Neural cell (in vitro differentiated cells): Measurements from ENCODE around the gene SLMAP. TPM values are rescaled to one million over a fixed set of nuclear protein-coding genes. Genes with fewer than 3 reads are reported as not detected.

Experiments
- H2AFZ ChIP-seq: fragments of 200-600, 300-800 bp; sonication (generic), shearing (Covaris generic); 2 replicates; pipeline ENCODE4 v1.6.0; 2014; ENCODE audit warnings: low read depth, mild to moderate bottlenecking, antibody characterized with exemption, low read length, moderate library complexity
- H3F3A ChIP-seq: fragments of 200-600 bp; shearing (Covaris generic); 2 replicates; pipeline ENCODE4 v1.6.1; 2016; ENCODE audit warnings: mild to moderate bottlenecking, moderate library complexity, mixed read lengths, antibody characterized with exemption, low read length; ENCODE audit not compliant: insufficient read depth, poor library complexity, severe bottlenecking
- H3K27ac ChIP-seq: fragments of 200-600, 300-800 bp; sonication (generic), shearing (Covaris generic); 2 replicates; pipeline ENCODE4 v1.5.1; 2014; ENCODE audit warnings: mild to moderate bottlenecking, low read length, moderate library complexity
- H3K27me3 ChIP-seq: fragments of 300-800, 200-600 bp; sonication (generic), shearing (Covaris generic); 2 replicates; pipeline ENCODE4 v1.6.0; 2014; ENCODE audit warnings: mild to moderate bottlenecking, low read depth, low read length, moderate library complexity; ENCODE audit not compliant: insufficient read depth
- H3K36me3 ChIP-seq: fragments of 300-800, 200-600 bp; sonication (generic), shearing (Covaris generic); 2 replicates; pipeline ENCODE4 v1.5.1; 2014; ENCODE audit warnings: mild to moderate bottlenecking, antibody characterized with exemption, low read length, moderate library complexity; ENCODE audit not compliant: insufficient read depth
- H3K4me2 ChIP-seq: fragments of 300-800, 200-600 bp; sonication (generic), shearing (Covaris generic); 2 replicates; pipeline ENCODE4 v1.6.0; 2014; ENCODE audit warnings: mild to moderate bottlenecking, low read length
- H3K4me3 ChIP-seq: fragments of 300-800, 200-600 bp; sonication (generic), shearing (Covaris generic); 2 replicates; pipeline ENCODE4 v1.5.1; 2014; ENCODE audit warnings: mild to moderate bottlenecking, low read length, moderate library complexity
- H3K79me2 ChIP-seq: fragments of 200-600 bp; shearing (Covaris generic); replicated peaks from 2 replicates; pipeline ENCODE4 v1.6.0; 2014; ENCODE audit warnings: mild to moderate bottlenecking, low read length, moderate library complexity; ENCODE audit not compliant: insufficient read depth
- H3K9ac ChIP-seq: fragments of 300-800, 200-600 bp; sonication (generic), shearing (Covaris generic); 2 replicates; pipeline ENCODE4 v1.6.1; 2016; ENCODE audit warnings: mild to moderate bottlenecking, low read length, mixed read lengths
- H3K9me2 ChIP-seq: fragments of 200-600 bp; shearing (Covaris generic); 2 replicates; pipeline ENCODE4 v1.6.1; 2016; ENCODE audit warnings: mild to moderate bottlenecking, low read length, mixed read lengths; ENCODE audit not compliant: insufficient read depth
- H3K9me3 ChIP-seq: fragments of 200-600, 300-800 bp; sonication (generic), shearing (Covaris generic); 2 replicates; pipeline ENCODE4 v1.6.1; 2016; ENCODE audit warnings: mild to moderate bottlenecking, mixed run types, low read length, moderate library complexity, mixed read lengths
- H4K20me1 ChIP-seq: fragments of 200-600 bp; shearing (Covaris generic); 2 replicates; pipeline ENCODE4 v1.6.1; 2016; ENCODE audit warnings: mild to moderate bottlenecking, mixed run types; ENCODE audit not compliant: insufficient read depth
- CTCF ChIP-seq: fragments of 450-650 bp; IDR thresholded peaks from 2 replicates; pipeline ENCODE4 v1.5.1; 2014; ENCODE audit warnings: antibody characterized with exemption, mild to moderate bottlenecking, moderate library complexity; ENCODE audit not compliant: poor library complexity, severe bottlenecking
- EP300 ChIP-seq: fragments of 450-650 bp; conservative IDR thresholded peaks from 2 replicates; pipeline ENCODE4 v1.6.1; 2014; ENCODE audit warnings: antibody characterized with exemption, mild to moderate bottlenecking, moderate library complexity; ENCODE audit not compliant: poor library complexity, severe bottlenecking
- EZH2 ChIP-seq: fragments of 200-600, 300-800 bp; shearing (Covaris generic), sonication (generic); IDR thresholded peaks from 2 replicates; pipeline ENCODE4 v1.6.1; 2014; ENCODE audit warnings: antibody characterized with exemption, low read length, borderline replicate concordance, mild to moderate bottlenecking; ENCODE audit not compliant: insufficient read depth, poor library complexity, severe bottlenecking
- MXI1 ChIP-seq: fragments of 450-650 bp; conservative IDR thresholded peaks from 2 replicates; pipeline ENCODE4 v1.6.1; 2014; ENCODE audit warnings: antibody characterized with exemption, mild to moderate bottlenecking; ENCODE audit not compliant: poor library complexity, severe bottlenecking
- POLR2AphosphoS5 ChIP-seq: IDR thresholded peaks from 2 replicates; pipeline ENCODE4 v1.6.1; 2012
- RAD21 ChIP-seq: fragments of 450-650 bp; conservative IDR thresholded peaks from 2 replicates; pipeline ENCODE4 v1.6.1; 2014; ENCODE audit warnings: antibody characterized with exemption, mild to moderate bottlenecking, moderate library complexity
- REST ChIP-seq: IDR thresholded peaks from 2 replicates; pipeline ENCODE4 v1.6.1; 2012; ENCODE audit warnings: borderline replicate concordance
- SMC3 ChIP-seq: fragments of 450-650 bp; conservative IDR thresholded peaks from 2 replicates; pipeline ENCODE4 v1.6.1; 2014; ENCODE audit warnings: antibody characterized with exemption, mild to moderate bottlenecking, moderate library complexity; ENCODE audit not compliant: poor library complexity
- TAF1 ChIP-seq: IDR thresholded peaks from 2 replicates; pipeline ENCODE4 v1.6.1; 2012; ENCODE audit warnings: low read depth
- polyA plus RNA-seq: library from polyadenylated mRNA; depleted of rRNA; stranded (reverse); fragments of >200 nt; gene quantifications from 2 replicates; pipeline ENCODE4 v1.2.3, GENCODE V29; 2014

Gene SLMAP
- polyA plus RNA-seq, 1 donor from 2014 or later = 42.1 TPM

GRCh38 chr3:57960174-57960505, 204.0 kb downstream of the SLMAP start:
- Histone ChIP-seq H3K4me3 (no peak overlapping the region), H3K9me2 (no peaks in the 10 kb centered on the region), H2AFZ (no peak overlapping the region), H3K36me3 (no peaks in the 10 kb centered on the region), H4K20me1 (no peaks in the 10 kb centered on the region), H3F3A (no peaks in the 10 kb centered on the region), H3K27ac (no peak overlapping the region), H3K9me3 (no peaks in the 10 kb centered on the region), H3K27me3 (no peaks in the 10 kb centered on the region), H3K79me2 (no peaks in the 10 kb centered on the region), H3K9ac (no peak overlapping the region), H3K4me2 (no peak overlapping the region)
- TF ChIP-seq REST (no peak), CTCF (no peak), MXI1 (no peak), TAF1 (no peak)

GRCh38 chr3:57961177-57961827, 205.2 kb downstream of the SLMAP start:
- H3K4me2 ChIP-seq = no peak overlapping the region
- no peaks in the 10 kb centered on the region for H4K20me1 ChIP-seq
- no peak overlapping the region for H2AFZ ChIP-seq
- H3K36me3 ChIP-seq = no peaks in the 10 kb centered on the region
- no peaks in the 10 kb centered on the region for H3K9me2 ChIP-seq
- H3K27ac ChIP-seq = no peak overlapping the region
- H3F3A ChIP-seq = no peaks in the 10 kb centered on the region
- no peaks in the 10 kb centered on the region for H3K27me3 ChIP-seq
- TF ChIP-seq REST (no peak), CTCF (no peak), MXI1 (no peak), RAD21 (no peak), TAF1 (no peak), SMC3 (no peak), EP300 (no peak), POLR2AphosphoS5 (no peak), EZH2 (no peak)
- no peak overlapping the region for H3K4me3 ChIP-seq
- H3K9me3 ChIP-seq = no peaks in the 10 kb centered on the region
- H3K79me2 ChIP-seq = no peaks in the 10 kb centered on the region
- no peak overlapping the region for H3K9ac ChIP-seq
